Effector CD4-positive, alpha-beta T cell (primary cell): Measurements from ENCODE around the gene RAB35.
"Not testable (repeated sequence)": the region's sequence is repeated elsewhere in the genome, so short reads cannot be mapped to it uniquely, and the experiment has no call there.

ENCODE experiments used
- DNase-seq: peaks from one replicate; pipeline ENCODE4 v3.0.0-alpha.2; 2020

Gene RAB35

DNA sequence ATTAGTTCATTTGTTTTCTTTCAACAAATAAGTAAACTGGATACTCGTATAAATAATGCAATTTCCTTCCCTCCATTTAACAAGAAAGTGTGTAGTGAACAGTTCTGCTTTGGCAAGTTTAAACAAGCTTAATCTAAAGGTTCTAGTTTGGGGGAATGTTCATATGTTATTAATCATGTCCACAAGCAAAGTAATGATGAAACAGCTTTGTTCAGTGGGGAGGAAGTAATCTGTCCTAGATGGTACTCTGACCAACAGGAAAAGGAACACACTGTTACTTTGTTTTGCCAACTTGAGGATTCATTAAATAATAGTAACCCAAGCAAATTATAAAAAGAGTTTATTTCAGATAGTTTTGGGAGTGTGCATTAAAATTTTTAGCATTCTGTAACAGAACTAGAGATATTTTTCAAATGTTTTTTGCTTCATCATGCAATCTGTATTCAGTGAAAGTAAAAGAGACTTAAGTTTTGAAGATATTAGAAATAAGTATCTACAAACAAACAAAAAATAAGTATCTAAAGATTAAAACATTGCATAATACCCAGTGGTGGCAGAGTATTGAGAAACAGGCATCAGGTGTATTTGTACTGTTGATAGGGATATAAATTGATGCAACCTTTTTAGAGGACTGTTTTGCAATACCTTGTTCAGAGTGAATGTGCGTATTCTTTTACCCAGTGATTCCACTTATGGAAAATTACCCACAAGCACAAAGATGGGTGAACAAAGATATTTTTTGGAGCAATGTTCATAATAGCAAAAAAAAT lies 61.1 kb downstream of the RAB35 start:
- DNase-seq = no peak

DNA sequence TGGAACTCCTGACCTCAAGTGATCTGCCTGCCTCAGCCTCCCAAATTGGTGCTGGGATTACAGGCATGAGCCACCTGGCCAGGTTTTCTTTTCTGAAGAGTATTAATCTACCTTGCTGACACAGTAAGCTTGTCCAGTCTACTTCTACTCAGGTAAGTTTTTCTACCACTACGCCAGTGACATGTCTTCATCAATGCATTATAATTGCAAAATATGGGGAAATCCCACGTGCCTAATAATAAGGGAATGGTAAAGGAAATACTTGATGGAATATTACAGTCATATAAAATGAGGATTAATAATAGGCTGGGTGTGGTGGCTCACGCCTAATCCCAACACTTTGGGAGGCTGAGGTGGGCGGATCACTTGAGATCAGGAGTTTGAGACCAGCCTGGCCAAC lies 62.3 kb downstream of the RAB35 start:
- DNase-seq = no peak

DNA sequence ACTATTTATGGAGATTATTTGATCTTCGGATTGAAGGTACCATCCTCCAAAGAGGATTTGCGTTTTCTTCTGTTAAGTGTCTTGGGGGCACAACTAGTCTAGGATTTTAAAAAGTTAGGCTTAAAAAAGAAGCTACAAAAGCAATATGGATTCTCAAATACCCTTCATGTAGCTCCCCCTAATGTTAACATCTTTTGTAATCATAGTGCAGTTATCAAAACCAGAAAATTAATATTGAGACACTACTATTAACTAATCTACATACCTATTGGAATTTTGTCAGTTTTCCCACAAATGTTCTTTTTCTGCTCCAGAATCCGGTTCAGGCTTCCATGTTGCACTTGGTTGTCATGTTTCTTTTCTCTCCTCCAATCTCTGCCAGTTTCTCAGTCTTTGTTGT lies 65.0 kb downstream of the RAB35 start:
- no peak for DNase-seq

DNA sequence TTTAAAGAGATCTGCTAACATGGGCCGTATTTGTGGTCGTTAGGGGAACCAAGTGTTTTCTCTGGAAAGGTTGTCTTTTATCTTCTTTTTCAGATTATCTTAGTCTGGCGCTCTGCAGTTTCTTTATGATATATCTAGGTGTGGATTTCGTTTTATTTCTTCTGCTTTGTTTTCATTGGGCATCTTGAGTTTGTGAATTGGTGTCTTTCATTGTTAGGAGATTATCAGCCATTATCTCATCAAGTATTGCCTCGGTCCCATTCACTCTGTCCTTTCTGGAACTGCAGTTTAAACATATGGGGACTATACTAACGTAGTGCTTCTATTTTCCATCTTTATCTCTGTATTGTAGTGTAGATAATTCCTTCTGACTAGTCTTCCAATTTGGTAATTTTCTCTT lies 67.1 kb downstream of the RAB35 start:
- no peak for DNase-seq

DNA sequence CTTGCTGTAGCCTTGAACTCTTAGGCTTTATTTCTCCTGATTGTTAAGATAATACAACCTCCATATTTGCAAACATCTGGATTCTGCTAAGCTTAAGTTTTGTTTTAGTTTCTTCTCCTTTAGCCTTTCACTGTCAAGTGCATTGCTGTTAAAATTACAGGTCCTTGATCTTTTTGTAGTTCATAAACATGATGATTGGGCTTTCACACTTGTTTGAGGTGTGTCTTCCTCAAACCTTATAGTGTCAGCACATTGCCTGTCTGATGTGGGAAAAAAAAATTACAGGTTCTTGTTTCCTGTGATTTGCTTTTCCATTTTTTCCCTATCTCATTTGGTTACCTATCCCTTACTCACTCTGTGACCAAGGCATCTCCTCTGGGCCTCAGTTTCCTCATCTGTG lies 68.3 kb downstream of the RAB35 start:
- no peak for DNase-seq

DNA sequence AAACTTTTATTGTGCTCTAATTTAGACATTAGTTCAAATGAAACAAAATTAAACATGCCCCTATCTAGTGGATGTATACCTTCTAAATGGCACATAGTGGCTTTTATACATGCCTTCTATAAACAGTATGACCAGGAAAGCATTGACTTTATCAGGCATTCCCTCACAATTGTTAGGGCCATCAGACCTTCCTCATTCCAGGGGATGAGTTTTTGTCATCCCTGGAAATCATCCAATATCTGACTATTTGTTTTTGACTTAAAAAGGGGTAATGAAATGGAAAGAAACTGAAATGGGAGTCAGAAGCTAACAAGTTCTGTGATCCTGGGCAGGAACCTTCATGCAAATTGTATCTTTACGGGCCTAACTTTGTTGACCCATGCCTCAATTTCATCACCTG lies 69.5 kb downstream of the RAB35 start:
- no peak for DNase-seq

DNA sequence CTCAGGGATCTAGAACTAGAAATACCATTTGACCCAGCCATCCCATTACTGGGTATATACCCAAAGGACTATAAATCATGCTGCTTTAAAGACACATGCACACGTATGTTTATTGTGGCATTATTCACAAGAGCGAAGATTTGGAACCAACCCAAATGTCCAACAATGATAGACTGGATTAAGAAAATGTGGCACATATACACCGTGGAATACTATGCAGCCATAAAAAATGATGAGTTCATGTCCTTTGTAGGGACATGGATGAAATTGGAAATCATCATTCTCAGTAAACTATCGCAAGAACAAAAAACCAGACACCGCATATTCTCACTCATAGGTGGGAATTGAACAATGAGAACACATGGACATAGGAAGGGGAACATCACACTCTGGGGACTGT lies 71.2 kb downstream of the RAB35 start:
- not testable (repeated sequence) for DNase-seq
